Testis (tissue), 2 donors: Measurements from ENCODE around the gene GGPS1.

Experiments
- CTCF ChIP-seq, 3 experiments: fragments of 450-650 bp in 2 of 3; fragments of 200-600 bp in 1 of 3; sonication (generic) in 1 of 3; IDR thresholded peaks; one replicate each; pipeline ENCODE4 v1.5.1; 2016 to 2019; ENCODE audit warnings: antibody characterized with exemption in 3 of 3, mild to moderate bottlenecking in 2 of 3, moderate library complexity in 1 of 3
- POLR2A ChIP-seq: fragments of 450-650 bp; IDR thresholded peaks from one replicate; pipeline ENCODE4 v1.6.1; 2017; ENCODE audit warnings: antibody characterized with exemption, mild to moderate bottlenecking, moderate library complexity

- TF ChIP-seq CTCF (IDR thresholded peaks at IDR 0.05) (no peak), POLR2A (no peak)
Observed at GRCh38 chr1:235291599-235292091, 36.7 kb upstream of the GGPS1 start.
